Activated gamma-delta T cell treated with anti-CD3 and anti-CD28 coated beads, Interleukin-2, amount 50 U/mL, for 16 hours (primary cell): Measurements from ENCODE around the gene KIRREL3.

ENCODE experiments used
- DNase-seq: peaks from one replicate; pipeline ENCODE4 v3.0.0-alpha.2; 2020; ENCODE audit warnings: low read depth

KIRREL3 gene

DNA sequence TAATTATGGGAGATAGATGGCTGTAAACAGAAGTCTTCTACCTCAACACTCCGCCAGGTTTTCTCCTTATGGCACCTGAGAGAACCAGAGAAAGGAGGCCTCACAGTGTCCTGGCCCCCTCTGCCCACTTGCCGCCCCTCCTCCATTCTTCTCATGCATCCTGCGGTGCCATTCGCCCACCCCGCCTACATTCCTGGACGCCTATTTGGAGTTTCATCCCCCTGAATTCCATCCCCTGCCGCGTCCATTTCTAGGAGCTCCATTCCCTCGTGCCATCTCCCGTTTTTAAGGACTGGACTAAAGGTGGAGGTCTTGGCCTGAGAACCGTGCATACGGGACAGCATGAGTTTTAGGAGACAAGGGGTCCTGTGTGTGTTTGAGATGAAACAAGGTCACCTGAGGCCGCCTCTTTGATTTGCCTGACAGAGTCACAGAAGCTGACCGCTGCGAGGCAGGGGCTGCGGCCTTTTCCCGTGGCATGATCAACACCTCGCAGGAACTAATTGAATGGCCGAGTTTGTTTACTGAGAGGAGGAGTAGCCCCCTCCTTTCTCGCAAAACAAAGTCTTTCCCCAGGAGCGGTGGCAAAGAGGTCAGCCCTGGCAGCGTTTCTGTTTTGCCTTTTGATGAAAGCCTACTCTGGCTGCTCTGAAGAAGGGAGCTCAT is 398.9 kb downstream of the KIRREL3 start:
- DNase-seq = no peak

GRCh38 chr11:126601136-126601535 is 399.4 kb downstream of the KIRREL3 start:
- DNase-seq = no peak

GRCh38 chr11:126599217-126599897 is 401.2 kb downstream of the KIRREL3 start:
- no peak for DNase-seq

DNA sequence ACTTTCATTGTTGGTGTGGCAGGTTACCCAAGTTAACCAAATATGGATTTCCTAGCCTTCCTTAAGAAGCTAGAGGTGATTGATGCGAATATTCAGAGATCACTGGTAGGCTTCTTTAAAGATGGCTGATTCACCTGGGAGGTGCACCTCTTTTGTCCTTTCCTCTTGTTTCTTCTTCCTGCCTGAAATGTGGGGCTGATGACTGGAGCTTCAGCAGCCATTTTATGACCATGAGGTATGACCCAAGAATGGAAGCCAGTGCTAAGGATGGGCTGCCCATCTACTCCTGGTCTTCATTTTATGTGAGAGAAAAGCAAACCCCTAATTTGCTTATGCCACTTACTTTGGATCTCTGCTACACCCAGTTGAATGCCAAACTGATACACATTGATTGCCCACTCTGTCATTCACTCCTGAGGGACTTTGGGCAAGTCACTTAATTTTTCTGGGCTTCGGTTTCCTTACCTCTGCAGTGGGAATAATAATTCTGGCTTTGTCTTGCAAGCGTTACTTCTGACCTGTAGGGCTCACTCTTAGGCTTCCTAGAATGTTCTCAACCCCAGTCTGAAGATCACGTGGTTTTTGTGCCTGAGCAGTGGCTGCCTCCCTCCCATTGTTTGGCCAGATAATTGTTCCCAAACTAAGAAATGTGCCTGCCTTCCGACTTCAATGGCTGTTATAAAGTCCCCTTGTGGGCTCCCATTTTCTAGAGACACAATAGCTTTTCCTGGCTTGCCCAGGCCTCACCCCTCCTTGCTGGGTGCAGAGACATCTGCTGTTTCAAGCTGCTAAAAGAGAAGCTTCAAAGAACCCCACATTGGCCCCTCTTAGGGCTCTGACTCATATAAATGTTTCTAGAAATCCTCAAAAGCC is 402.0 kb downstream of the KIRREL3 start:
- DNase-seq = no peak

DNA sequence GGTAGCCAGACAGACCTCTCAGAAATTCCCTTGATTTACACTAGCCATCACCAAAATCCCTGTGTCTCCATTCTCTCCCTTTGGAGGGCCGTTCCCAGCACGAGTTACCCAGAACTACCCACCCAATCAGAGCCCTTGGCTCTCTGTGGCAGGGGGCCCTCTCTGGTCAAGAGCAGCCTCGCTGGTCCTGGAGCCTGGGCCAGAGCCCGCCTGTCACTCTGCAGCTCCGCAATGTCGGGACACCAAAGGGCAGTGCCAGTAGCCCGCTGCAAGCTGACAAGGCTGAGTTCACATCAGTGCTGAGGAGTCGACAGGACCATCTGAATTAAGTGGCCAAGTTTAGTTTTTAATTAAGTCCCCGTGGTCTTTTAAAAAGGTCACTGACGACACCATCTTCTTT is 403.5 kb downstream of the KIRREL3 start:
- no peak for DNase-seq

DNA sequence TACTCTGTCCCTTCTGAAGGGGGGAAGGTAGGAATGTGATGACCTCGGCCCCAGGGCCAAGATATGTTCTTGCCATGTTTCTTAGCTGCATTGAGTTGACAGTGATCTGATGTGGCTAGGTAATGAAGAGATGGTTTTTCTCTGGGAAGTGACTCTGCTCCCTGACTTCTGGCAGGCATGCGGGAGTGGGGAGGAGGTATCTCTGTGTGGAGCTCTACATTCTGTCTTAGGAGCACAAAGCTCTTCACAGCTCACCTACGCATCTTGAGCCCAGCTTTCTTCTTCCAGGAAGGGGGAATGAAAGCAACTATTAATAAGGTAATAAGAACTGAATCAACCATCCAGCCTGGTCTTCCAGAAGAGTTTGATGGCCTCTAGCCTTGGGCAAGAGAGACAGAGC is 404.1 kb downstream of the KIRREL3 start:
- no peak for DNase-seq

DNA sequence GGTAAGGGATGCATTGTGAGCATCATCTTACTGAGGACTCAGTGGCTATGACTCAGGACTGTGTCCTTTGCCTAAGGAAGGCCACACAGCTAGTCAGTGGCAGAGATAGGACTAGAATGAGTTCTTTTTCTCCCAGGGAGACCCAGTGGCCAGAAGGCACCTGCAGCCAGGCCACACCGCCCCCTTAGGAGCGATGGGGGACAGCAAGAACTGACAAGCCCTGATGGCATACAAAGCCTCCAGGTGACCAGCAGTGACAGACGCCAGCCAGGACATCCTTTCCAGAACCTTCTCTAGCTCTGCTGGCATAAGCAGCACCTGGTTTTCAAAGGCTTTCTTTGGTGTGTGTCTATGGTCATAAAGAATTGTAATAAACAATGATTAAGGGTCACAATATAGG is 405.0 kb downstream of the KIRREL3 start:
- no peak for DNase-seq

- DNase-seq = no peak
These were observed 405.6 kb downstream of the KIRREL3 start for GRCh38 chr11:126594921-126595367.

DNA sequence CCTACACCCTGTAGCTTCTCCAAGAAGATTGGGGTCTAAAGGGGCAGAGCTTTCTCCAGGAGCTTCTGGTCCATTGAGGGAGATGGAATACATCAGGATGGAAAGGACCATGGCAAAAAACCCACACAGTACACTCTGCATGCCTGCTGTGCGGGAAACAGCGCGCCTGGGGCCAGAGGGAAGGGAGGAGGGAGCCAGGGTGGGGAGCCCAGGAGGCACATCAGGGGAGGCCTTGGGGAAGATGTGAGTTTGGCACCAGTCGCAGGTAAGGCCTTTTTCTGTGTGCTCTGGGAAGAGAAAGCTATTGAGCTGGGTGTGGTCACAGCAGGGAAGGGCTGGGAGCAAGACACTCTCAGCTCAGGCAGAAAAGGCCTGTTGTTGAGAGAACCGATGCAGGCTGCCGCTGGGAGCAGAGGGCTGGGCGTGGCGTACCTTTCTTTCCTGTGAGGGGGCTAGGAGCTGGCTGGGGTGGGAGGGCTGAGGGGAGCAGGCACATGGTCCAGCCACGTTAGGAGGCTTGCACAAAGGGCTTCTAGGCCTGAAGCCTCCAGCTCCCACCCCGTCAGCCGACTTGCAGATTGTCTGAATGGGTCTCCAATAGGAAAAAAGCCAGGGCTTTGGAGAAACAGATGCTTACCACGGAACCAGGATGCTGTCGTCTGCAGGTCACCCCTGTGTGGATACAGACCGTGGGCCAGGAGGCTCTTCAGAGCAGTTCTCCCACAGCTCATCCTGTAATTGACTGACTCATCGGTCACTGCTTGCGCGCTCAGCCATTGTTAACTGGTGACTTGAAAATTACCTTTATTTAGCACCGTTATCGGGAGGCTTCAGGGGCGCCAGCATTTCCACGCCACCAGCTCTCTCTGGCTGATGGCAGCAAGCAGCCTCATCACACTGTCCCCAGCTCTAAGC is 407.8 kb downstream of the KIRREL3 start:
- no peak for DNase-seq

DNA sequence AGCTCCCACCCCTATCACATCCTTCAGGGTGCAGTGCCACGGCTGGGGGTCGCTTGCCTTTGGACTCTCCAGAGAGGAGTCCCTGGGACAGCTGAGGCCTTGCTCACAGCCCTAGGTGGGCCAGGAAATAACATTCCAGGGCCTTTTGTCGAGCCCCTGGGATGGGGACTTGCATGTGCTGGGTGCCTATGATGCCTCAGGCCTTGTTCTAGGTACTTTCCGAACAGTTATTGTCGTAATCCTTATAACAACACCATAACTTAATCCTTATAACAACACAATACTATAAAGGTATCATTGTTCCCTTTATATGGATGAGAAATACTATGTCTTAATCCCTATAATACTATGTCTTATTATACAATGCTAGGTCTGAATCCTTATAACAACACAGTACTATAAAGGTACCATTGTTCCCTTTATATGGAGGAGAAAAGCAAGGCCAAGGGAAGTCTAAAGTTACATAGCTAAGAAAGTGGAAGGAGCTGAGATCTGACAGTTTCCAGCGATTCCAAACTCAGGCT is 408.5 kb downstream of the KIRREL3 start:
- no peak for DNase-seq

DNA sequence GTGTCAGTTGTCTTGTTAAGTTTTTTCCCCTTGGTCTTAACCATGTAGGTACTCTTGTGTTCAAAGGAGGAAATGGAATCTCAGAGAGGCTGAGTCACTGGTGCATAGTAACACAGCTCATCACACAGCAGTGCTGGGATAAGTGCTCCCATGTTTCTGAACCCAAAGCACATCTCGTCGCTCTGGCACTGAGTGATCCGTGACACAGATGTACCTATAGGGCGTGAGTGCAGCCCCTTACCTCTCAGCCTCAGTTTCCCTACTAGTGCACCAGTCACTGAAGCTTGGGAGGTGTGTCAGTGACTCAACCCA is 411.1 kb downstream of the KIRREL3 start:
- DNase-seq = no peak

DNA sequence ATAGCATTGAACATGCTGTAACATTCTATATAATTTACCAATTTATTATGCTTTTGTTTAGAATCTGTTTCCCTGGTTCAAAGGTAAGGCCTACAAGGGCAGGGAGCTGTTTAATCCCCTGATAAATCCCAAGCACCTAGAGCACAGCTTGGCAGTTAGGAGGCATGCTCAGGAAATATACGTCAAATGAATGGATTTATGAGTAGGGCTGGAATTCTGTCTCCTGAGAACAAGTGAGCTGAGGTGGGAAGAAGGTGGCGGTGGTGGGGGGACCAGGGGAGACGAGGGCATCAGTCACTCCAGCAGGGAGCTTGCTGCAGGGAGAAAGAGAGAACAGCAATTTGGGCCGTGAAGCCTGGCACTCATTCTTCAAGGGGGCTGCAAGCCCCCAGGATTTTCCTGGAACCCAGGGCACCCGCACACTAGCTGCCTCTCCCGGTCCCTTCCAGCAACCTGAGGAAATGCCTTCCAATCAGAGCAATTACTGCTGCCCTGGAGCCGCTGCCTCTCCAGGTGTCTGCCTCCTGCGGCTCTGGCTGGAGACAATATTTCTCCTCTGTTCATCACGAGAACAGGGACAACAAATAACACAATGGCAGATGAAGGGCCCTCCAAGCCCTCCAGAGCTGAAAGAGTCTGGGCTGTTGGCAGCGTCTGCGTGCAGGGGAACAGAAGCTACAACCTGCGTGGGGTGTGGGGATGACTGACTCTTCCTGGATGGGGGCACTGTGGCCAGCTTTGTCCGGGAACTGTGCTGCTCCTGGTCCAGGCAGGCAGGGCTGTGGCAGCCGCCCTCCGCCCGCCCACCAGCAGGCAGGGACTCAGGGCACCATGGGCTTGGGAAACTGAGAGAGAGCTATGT is 411.7 kb downstream of the KIRREL3 start:
- DNase-seq = no peak

GRCh38 chr11:126587541-126587940 is 413.0 kb downstream of the KIRREL3 start:
- DNase-seq = no peak

DNA sequence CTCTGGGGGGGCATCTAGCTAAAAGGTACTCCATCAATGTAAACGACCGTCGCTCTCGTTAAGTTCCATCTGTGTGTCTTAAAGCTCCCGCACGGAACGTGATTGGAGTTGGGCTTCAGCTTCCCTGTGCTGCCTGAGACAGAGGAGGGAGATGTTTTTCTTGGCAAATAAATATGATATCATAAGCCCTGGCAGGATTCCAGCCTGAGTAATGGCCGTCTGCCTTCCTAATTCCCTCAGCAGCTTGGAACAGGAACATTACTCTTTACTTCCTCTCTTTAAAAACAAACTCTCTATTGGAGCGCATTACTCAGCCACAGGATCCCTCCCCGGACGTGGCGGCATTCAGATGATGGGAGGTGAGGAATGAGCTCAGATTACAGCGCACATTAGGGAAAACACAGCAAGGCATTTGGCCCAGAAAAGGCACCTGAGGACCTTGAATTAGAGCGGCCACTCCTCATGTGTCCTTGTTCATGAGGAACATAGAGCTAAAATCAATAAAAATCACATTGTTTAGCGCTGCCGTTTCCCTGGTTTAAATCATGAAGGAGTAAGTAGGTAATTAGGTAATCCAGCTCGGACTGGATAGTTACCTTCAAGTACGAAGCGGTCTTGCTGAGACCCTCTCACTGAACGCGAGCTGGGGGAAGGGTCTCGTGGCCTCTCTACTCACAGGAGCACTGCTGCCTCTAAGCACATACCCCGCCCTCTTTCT is 414.6 kb downstream of the KIRREL3 start:
- no peak for DNase-seq

DNA sequence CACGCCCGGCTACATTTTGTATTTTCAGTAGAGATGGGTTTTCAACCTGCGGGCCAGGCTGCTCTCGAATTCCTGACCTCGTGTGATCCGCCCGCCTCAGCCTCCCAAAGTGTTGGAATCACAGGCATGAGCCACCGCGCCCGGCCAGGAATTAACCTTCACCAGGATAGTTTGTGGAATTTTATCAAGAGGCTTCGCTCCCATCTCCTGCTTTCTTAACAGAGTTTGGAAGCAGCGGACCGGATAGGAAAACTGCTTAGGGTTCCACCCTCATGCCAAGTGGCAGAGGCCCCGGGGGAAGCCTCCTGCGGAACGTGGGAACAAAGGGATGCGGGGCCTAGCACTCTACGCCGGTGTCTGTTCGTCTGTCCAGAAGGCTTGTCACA is 415.2 kb downstream of the KIRREL3 start:
- no peak for DNase-seq

DNA sequence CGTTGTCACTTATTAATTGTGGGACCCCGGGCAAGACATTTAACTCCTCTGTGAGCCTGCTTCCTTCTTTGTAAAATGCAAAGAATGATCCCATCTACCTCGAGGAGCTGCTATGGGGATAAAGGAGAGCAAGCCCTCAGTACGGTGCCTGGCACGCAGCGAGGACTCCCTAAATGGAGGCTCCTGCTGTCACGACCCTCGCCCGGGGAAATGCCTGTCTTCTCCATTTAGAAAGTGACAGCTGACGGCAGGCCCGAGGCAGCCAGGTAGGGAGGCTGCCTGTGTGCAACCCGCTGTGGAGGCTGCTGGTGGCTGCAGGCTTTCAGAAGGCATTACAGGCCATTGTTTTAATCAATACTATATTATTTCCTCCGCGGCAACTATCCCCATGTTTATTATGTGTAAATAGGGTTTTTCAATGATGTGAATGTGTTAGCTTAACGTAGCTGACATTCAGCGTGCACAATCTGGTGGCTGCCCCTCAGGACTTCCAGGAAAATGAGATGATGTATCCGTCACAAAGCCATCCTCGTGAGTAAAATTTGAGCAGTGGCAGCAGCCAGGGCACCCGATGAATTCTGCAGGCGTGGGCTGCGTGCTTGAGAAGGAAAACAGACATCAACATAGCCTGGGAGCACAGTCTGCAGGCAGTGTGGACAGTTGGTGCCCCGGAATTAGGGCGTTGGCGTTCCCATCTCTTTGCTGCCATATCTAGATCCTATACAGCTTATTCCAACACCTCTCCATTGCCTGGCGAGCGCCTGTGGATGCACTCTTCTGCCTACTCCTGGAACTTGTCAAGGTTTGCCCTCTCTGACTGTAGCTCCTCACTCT is 416.8 kb downstream of the KIRREL3 start:
- no peak for DNase-seq

GRCh38 chr11:126583101-126583500 is 417.5 kb downstream of the KIRREL3 start:
- no peak for DNase-seq

- no peak for DNase-seq
These were observed 418.5 kb downstream of the KIRREL3 start for GRCh38 chr11:126581871-126582648.
